Measurements from ENCODE around the gene SH3D19.

The SH3D19 gene

GRCh38 chr4:151228189-151229119 lies 97.0 kb downstream of the SH3D19 start:
- DNase-seq (ENCODE audit: low spot score) = no peak

GRCh38 chr4:151227731-151228130 lies 97.7 kb downstream of the SH3D19 start:
- peak; percentile 54 for DNase-seq (ENCODE audit: low spot score)

- no peak for DNase-seq (ENCODE audit: low spot score)
Observed at GRCh38 chr4:151227172-151227571, 98.2 kb downstream of the SH3D19 start.

GRCh38 chr4:151226004-151226932 lies 99.1 kb downstream of the SH3D19 start:
- DNase-seq (ENCODE audit: low spot score) = peak; percentile 66

GRCh38 chr4:151223465-151223864 lies 101.9 kb downstream of the SH3D19 start:
- DNase-seq (ENCODE audit: low spot score) = no peak

GRCh38 chr4:151219948-151220347 lies 105.5 kb downstream of the SH3D19 start:
- DNase-seq (ENCODE audit: low spot score) = no peak

GRCh38 chr4:151219091-151219490 lies 106.3 kb downstream of the SH3D19 start:
- DNase-seq (ENCODE audit: low spot score) = no peak

- no peak for DNase-seq (ENCODE audit: low spot score)
Observed at GRCh38 chr4:151218343-151218742, 107.1 kb downstream of the SH3D19 start.

GRCh38 chr4:151217326-151217725 lies 108.1 kb downstream of the SH3D19 start:
- no peak for DNase-seq (ENCODE audit: low spot score)

- no peak for DNase-seq (ENCODE audit: low spot score)
Observed at GRCh38 chr4:151215295-151215694, 110.1 kb downstream of the SH3D19 start.

GRCh38 chr4:151207868-151208267 lies 117.5 kb downstream of the SH3D19 start:
- DNase-seq (ENCODE audit: low spot score) = no peak

GRCh38 chr4:151207186-151207585 lies 118.2 kb downstream of the SH3D19 start:
- DNase-seq (ENCODE audit: low spot score) = no peak

- DNase-seq (ENCODE audit: low spot score) = no peak
Observed at GRCh38 chr4:151206241-151207005, 119.0 kb downstream of the SH3D19 start.

- DNase-seq (ENCODE audit: low spot score) = no peak
Observed at GRCh38 chr4:151205722-151206121, 119.7 kb downstream of the SH3D19 start.

- no peak for DNase-seq (ENCODE audit: low spot score)
Observed at GRCh38 chr4:151204925-151205524, 120.4 kb downstream of the SH3D19 start.

GRCh38 chr4:151202851-151203455 lies 122.5 kb downstream of the SH3D19 start:
- peak; percentile 49 for DNase-seq (ENCODE audit: low spot score)

GRCh38 chr4:151202381-151202780 lies 123.0 kb downstream of the SH3D19 start:
- no peak for DNase-seq (ENCODE audit: low spot score)

GRCh38 chr4:151199319-151200190 lies 125.8 kb downstream of the SH3D19 start:
- no peak for DNase-seq (ENCODE audit: low spot score)

- no peak for DNase-seq (ENCODE audit: low spot score)
Observed at GRCh38 chr4:151198748-151199147, 126.7 kb downstream of the SH3D19 start.

GRCh38 chr4:151197247-151197646 lies 128.2 kb downstream of the SH3D19 start:
- no peak for DNase-seq (ENCODE audit: low spot score)
